Measurements from ENCODE around the gene SLC12A7. TPM values are rescaled to one million over a fixed set of nuclear protein-coding genes. Genes with fewer than 3 reads are reported as not detected.
"Not testable (repeated sequence)": the region's sequence is repeated elsewhere in the genome, so short reads cannot be mapped to it uniquely, and the experiment has no call there.

The SLC12A7 gene
- total RNA-seq, 6 experiments from 2014 or later, result 38.9 to 65.2 (median 53.3) TPM

DNA sequence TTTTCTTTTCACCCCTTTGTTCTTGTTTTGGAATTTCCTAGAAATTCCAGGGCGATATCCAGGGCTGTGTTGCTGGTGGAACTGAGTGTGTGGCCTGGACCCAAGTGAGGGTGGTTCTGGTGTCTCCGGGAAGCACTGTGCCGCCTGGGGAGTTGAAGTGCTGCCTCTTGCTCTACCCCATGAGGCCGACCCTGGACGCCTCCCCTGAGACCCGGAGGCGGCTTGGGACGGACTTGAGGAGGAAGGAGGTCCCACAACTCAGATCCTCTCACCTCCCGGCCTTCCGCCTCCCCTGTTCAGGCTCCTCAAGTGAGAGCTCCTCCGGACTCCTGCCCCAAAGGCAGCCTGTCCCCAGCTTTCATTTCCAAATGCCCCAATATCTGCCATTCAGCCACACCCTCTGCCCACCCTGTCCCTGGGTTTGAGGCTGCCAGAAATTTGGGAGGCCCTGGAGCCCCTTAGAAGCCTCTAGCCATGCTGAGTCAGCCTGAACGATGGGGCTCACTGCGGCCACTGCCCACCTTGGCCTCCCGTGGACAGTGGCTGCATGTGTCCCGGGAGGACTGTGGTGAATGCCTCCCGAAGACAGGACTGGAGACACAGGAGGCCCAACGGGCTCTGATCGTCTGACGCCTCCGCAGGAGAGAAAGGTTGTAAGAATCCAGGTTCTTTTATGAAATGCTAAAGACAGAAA, 46.9 kb upstream of the SLC12A7 start:
- H3K9me3 ChIP-seq, result no peaks in the 10 kb centered on the region
- ATAC-seq (no peak), DNase-seq (peak in 1 of 3 donors; percentile 39)
- H3K4me1 ChIP-seq, result no peaks in the 10 kb centered on the region
- H3K27me3 ChIP-seq, result peaks cover 0 to 17% of the 10 kb centered on the region in 2 donors
- TF ChIP-seq POLR2A (IDR thresholded peaks at IDR 0.05), result no peak
- TF ChIP-seq, protein P1, sequence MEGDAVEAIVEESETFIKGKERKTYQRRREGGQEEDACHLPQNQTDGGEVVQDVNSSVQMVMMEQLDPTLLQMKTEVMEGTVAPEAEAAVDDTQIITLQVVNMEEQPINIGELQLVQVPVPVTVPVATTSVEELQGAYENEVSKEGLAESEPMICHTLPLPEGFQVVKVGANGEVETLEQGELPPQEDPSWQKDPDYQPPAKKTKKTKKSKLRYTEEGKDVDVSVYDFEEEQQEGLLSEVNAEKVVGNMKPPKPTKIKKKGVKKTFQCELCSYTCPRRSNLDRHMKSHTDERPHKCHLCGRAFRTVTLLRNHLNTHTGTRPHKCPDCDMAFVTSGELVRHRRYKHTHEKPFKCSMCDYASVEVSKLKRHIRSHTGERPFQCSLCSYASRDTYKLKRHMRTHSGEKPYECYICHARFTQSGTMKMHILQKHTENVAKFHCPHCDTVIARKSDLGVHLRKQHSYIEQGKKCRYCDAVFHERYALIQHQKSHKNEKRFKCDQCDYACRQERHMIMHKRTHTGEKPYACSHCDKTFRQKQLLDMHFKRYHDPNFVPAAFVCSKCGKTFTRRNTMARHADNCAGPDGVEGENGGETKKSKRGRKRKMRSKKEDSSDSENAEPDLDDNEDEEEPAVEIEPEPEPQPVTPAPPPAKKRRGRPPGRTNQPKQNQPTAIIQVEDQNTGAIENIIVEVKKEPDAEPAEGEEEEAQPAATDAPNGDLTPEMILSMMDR (IDR thresholded peaks at IDR 0.05), result no peak
- WGBS (ENCODE audit: insufficient coverage, low coverage, low lambda C conversion rate, missing lambda C conversion rate), result 82% methylated on average over 7 of the region's 20 CpGs
- H3K4me3 ChIP-seq, result no peak overlapping the region
- intact Hi-C loops (cut with DNase I), result no loop called here
- no peak overlapping the region for H3K27ac ChIP-seq
- no peaks in the 10 kb centered on the region for H3K36me3 ChIP-seq

DNA sequence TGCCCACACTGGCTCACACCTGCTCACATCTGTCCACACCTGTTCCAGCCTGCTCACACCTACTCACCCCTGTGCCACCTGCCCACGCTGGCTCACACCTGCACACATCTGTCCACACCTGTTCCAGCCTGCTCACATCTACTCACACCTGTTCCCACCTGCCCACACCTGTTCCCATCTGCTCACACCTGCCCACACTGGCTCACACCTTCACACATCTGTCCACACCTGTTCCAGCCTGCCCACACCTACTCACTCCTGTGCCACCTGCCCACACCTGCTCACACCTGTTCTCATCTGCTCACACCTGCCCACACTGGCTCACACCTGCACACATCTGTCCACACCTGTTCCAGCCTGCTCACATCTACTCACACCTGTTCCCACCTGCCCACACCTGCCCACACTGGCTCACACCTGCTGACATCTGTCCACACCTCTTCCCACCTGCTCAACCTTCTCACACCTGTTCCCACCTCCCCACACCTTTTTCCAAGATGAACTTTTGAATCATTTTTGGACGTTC, 45.7 kb upstream of the SLC12A7 start:
- peaks cover 0 to 17% of the 10 kb centered on the region in 2 donors for H3K27me3 ChIP-seq
- peak in 1 of 3 donors; percentile 43 for DNase-seq
- H3K9me3 ChIP-seq; H3K4me3 ChIP-seq; H3K4me1 ChIP-seq; intact Hi-C loops (cut with DNase I); ATAC-seq; H3K27ac ChIP-seq; H3K36me3 ChIP-seq: not testable (repeated sequence)
- WGBS (ENCODE audit: insufficient coverage, low coverage, low lambda C conversion rate, missing lambda C conversion rate), result 67% methylated on average over 2 of the region's 2 CpGs

DNA sequence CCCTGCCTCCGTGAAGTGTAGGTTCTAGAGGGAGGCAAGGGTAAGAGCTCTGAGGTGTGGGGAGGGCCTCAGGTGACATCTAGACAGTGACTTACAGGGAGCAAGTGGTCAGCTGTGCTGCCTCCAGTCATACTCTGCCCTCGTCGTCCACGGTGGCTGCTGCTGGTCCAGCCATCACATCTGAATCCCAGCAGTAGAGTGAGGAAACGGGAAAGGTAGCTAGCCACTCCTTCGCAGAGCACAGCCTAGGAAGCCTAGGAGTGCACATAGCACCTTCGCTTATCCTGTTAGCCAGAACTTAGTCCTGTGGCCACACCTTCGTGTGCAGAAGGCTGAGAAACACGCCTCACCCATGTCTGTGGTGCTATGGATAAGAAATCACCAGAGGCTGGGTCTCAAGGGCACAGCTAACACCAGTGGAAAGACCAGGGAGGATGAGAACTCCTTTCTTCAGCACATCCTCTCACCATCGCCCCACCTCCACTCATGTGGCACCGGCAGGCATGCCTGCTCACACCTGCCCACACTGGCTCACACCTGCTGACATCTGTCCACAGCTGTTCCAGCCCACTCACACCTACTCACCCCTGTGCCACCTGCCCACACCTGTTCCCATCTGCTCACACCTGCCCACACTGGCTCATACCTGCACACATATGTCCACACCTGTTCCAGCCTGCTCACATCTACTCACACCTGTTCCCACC, 45.0 kb upstream of the SLC12A7 start:
- TF ChIP-seq, protein P1 (IDR thresholded peaks at IDR 0.05), result no peak
- TF ChIP-seq POLR2A (IDR thresholded peaks at IDR 0.05), result no peak
- intact Hi-C loops (cut with DNase I), result no loop called here

DNA sequence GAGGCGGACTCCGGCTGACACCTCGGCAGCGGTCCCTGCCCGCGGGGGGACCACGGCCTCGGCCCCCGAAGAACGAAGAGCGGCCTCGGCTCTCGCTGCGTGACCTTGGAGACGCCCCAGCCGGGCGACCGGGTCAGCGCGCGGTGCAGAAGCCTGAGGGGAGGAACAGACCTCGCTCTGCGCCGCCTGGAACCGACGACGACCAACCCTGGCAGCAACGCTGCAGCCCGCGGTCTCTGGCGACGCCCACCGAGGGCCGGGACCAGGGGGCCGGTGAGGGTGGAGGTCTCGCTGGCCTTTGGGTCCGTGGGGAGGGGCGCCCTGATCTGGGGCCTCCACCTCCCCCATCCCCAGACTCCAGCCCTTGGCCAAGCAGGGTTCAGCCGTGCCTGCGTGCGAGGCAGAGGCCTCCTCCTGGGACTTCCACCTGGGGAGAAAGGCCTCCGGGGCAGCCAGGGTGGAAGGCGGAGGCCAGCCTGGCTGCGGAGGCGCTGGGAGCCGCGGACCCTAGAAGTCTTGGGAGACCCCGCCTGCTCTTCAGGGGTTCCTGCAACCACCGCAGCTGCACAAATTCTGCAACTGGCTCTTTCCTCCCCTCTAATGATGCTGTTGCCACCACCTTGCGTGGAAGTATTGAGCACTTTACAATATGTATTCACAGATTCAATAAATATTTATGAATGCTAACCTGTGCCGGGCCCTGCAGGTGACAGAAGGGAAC, 44.3 kb upstream of the SLC12A7 start:
- no peak overlapping the region for H3K4me3 ChIP-seq
- ATAC-seq (no peak), DNase-seq (peak in 1 of 3 donors; percentile 36)
- no peak overlapping the region for H3K27ac ChIP-seq
- H3K4me1 ChIP-seq, result no peaks in the 10 kb centered on the region
- TF ChIP-seq, protein P1 (IDR thresholded peaks at IDR 0.05), result no peak
- no peak for TF ChIP-seq POLR2A (IDR thresholded peaks at IDR 0.05)
- H3K27me3 ChIP-seq, result peaks cover 0 to 17% of the 10 kb centered on the region in 2 donors
- no peaks in the 10 kb centered on the region for H3K9me3 ChIP-seq
- WGBS (ENCODE audit: insufficient coverage, low coverage, low lambda C conversion rate, missing lambda C conversion rate), result no CpG with 5 or more reads among the region's 51 CpGs
- H3K36me3 ChIP-seq, result no peaks in the 10 kb centered on the region
- intact Hi-C loops (cut with DNase I), result no loop called here

More for the DNA sequence above, 45.0 kb upstream of the SLC12A7 start:
- Histone ChIP-seq H3K4me1 (no peaks in the 10 kb centered on the region), H3K27ac (no peak overlapping the region), H3K4me3 (no peak overlapping the region), H3K9me3 (no peaks in the 10 kb centered on the region), H3K27me3 (peaks cover 0 to 17% of the 10 kb centered on the region in 2 donors), H3K36me3 (no peaks in the 10 kb centered on the region)
- DNase-seq, result peak in 1 of 3 donors; percentile 35
- ATAC-seq, result no peak
- 60% methylated on average over 1 of the region's 11 CpGs for WGBS (ENCODE audit: insufficient coverage, low coverage, low lambda C conversion rate, missing lambda C conversion rate)

Data from right lobe of liver (tissue), 6 donors.